ENCODE data around the gene PTGR3. TPM values are rescaled to one million over a fixed set of nuclear protein-coding genes. Genes with fewer than 3 reads are reported as not detected.

PTGR3 gene
- total RNA-seq, 1 donor from 2014 or later, result 26.3 TPM

GRCh38 chr18:75249175-75249518 lies 40.2 kb upstream of the PTGR3 start:
- H3K9me3 Mint-ChIP-seq (ENCODE audit: unreplicated experiment), result no peaks in the 10 kb centered on the region
- peaks cover 16% of the 10 kb centered on the region for H3K4me1 Mint-ChIP-seq (ENCODE audit: unreplicated experiment)
- H3K36me3 Mint-ChIP-seq (ENCODE audit: low read depth, unreplicated experiment), result no peaks in the 10 kb centered on the region
- H3K27me3 Mint-ChIP-seq (ENCODE audit: unreplicated experiment), result peaks cover 6% of the 10 kb centered on the region
- H3K4me3 Mint-ChIP-seq (ENCODE audit: unreplicated experiment), result no peak overlapping the region
- H3K27ac Mint-ChIP-seq (ENCODE audit: unreplicated experiment), result no peak overlapping the region
- TF ChIP-seq CTCF (IDR thresholded peaks at IDR 0.05; ENCODE audit: unreplicated experiment), result no peak
- no peak for DNase-seq (ENCODE audit: low spot score)

GRCh38 chr18:75248426-75249174 lies 39.7 kb upstream of the PTGR3 start:
- DNase-seq (ENCODE audit: low spot score), result no peak
- Mint-ChIP-seq H3K27me3 (ENCODE audit: unreplicated experiment) (peaks cover 6% of the 10 kb centered on the region), H3K4me1 (ENCODE audit: unreplicated experiment) (peaks cover 13% of the 10 kb centered on the region), H3K9me3 (ENCODE audit: unreplicated experiment) (no peaks in the 10 kb centered on the region), H3K27ac (ENCODE audit: unreplicated experiment) (no peak overlapping the region), H3K36me3 (ENCODE audit: low read depth, unreplicated experiment) (no peaks in the 10 kb centered on the region), H3K4me3 (ENCODE audit: unreplicated experiment) (no peak overlapping the region)
- no peak for TF ChIP-seq CTCF (IDR thresholded peaks at IDR 0.05; ENCODE audit: unreplicated experiment)

GRCh38 chr18:75247611-75248421 lies 38.9 kb upstream of the PTGR3 start:
- DNase-seq (ENCODE audit: low spot score), result no peak
- no peak overlapping the region for H3K27ac Mint-ChIP-seq (ENCODE audit: unreplicated experiment)
- H3K9me3 Mint-ChIP-seq (ENCODE audit: unreplicated experiment), result no peaks in the 10 kb centered on the region
- no peaks in the 10 kb centered on the region for H3K36me3 Mint-ChIP-seq (ENCODE audit: low read depth, unreplicated experiment)
- H3K4me3 Mint-ChIP-seq (ENCODE audit: unreplicated experiment), result no peak overlapping the region
- peaks cover 7% of the 10 kb centered on the region for H3K4me1 Mint-ChIP-seq (ENCODE audit: unreplicated experiment)
- no peak for TF ChIP-seq CTCF (IDR thresholded peaks at IDR 0.05; ENCODE audit: unreplicated experiment)
- H3K27me3 Mint-ChIP-seq (ENCODE audit: unreplicated experiment), result peaks cover 2% of the 10 kb centered on the region

- Mint-ChIP-seq H3K27me3 (ENCODE audit: unreplicated experiment) (peaks cover 2% of the 10 kb centered on the region), H3K27ac (ENCODE audit: unreplicated experiment) (no peak overlapping the region), H3K4me1 (ENCODE audit: unreplicated experiment) (peaks cover 7% of the 10 kb centered on the region), H3K9me3 (ENCODE audit: unreplicated experiment) (no peaks in the 10 kb centered on the region), H3K36me3 (ENCODE audit: low read depth, unreplicated experiment) (no peaks in the 10 kb centered on the region), H3K4me3 (ENCODE audit: unreplicated experiment) (no peak overlapping the region)
- no peak for TF ChIP-seq CTCF (IDR thresholded peaks at IDR 0.05; ENCODE audit: unreplicated experiment)
- DNase-seq (ENCODE audit: low spot score), result no peak
Observed at GRCh38 chr18:75246721-75247610, 38.0 kb upstream of the PTGR3 start.
